ENCODE results near the gene SEC16B.

DNA sequence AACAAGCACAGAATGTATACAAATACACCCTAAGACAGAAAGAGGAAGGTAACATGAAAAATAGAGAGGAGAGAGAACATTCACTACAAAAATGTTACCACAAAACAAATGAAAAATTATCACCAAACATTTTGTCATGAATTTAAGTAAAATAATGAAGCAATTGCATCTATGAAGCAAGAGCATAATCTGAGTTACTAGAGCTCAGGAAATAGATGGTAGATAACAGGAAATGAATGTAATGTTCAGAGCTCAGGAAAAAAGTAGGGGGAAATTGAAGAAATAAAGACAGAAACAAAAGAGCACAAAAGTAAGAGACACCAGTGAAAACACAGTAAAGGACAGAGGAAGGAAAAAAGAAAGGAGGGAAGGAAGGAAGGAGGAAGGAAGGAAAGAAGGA is 19.4 kb downstream of the SEC16B start:
- TF ChIP-seq, protein P1, sequence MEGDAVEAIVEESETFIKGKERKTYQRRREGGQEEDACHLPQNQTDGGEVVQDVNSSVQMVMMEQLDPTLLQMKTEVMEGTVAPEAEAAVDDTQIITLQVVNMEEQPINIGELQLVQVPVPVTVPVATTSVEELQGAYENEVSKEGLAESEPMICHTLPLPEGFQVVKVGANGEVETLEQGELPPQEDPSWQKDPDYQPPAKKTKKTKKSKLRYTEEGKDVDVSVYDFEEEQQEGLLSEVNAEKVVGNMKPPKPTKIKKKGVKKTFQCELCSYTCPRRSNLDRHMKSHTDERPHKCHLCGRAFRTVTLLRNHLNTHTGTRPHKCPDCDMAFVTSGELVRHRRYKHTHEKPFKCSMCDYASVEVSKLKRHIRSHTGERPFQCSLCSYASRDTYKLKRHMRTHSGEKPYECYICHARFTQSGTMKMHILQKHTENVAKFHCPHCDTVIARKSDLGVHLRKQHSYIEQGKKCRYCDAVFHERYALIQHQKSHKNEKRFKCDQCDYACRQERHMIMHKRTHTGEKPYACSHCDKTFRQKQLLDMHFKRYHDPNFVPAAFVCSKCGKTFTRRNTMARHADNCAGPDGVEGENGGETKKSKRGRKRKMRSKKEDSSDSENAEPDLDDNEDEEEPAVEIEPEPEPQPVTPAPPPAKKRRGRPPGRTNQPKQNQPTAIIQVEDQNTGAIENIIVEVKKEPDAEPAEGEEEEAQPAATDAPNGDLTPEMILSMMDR (IDR thresholded peaks at IDR 0.05), result no peak
- no peak for TF ChIP-seq POLR2AphosphoS5 (IDR thresholded peaks at IDR 0.05; ENCODE audit: insufficient read depth in 1 of 2, low read depth in 1 of 2)
